SH-SY5Y (cell line): ENCODE data around the gene PLEKHA7.

Source experiments
- GATA2 ChIP-seq: IDR thresholded peaks from 2 replicates; pipeline ENCODE4 v1.6.1; 2011; ENCODE audit warnings: mild to moderate bottlenecking, low read depth, low read length
- GATA3 ChIP-seq: IDR thresholded peaks from 2 replicates; pipeline ENCODE4 v1.6.1; 2011; ENCODE audit warnings: low read depth, mild to moderate bottlenecking, low read length, moderate library complexity

DNA sequence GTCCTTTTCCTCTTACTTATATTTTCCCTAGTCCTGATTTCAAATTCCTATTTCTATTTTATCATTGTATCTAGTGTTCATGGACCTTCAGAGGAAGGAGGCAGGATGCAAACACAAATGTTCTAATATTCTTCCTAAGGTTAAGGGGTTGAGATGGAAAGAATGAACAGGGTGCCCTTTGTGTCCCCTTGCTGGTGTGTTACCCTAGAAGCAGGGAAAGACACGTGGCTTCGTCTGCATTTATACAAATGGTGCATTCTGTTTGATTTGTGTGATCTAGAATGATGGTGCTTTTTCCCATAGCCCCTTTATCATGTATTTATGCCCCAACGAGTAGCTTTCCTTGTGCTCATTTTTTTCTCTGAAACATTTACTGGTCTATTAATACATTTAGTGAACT is 76.2 kb downstream of the PLEKHA7 start:
- TF ChIP-seq GATA3 (no peak), GATA2 (no peak)
